Stimulated activated effector memory CD8-positive, alpha-beta T cell treated with anti-CD3 and anti-CD28 coated beads, Interleukin-12 subunit alpha, Interleukin-12 subunit beta, amount 100 ng/mL, for 72 hours (primary cell): ENCODE data around the gene KLHL2.

ENCODE experiments used
- ATAC-seq: fragments of 150-1000 bp; cut with Tn5 transposase; 2 replicates; pipeline ENCODE4 v1.10.0; 2021
- DNase-seq, 2 donors: peaks; one replicate each; pipeline ENCODE4 v3.0.0; 2021 to 2022; ENCODE audit warnings: low spot score in 2 of 2
- H3K27ac Mint-ChIP-seq: one replicate; pipeline ENCODE4 v1.8.0; 2022; ENCODE audit warnings: mild to moderate bottlenecking, mixed read lengths
- H3K36me3 Mint-ChIP-seq: one replicate; pipeline ENCODE4 v1.8.0; 2022; ENCODE audit warnings: mild to moderate bottlenecking, mixed read lengths
- H3K4me1 Mint-ChIP-seq: one replicate; pipeline ENCODE4 v1.8.0; 2022; ENCODE audit warnings: mixed read lengths
- H3K4me3 Mint-ChIP-seq: one replicate; pipeline ENCODE4 v1.8.0; 2022; ENCODE audit warnings: mild to moderate bottlenecking, mixed read lengths
- H3K9me3 Mint-ChIP-seq: one replicate; pipeline ENCODE4 v1.8.0; 2022; ENCODE audit warnings: mixed read lengths

KLHL2 gene

DNA sequence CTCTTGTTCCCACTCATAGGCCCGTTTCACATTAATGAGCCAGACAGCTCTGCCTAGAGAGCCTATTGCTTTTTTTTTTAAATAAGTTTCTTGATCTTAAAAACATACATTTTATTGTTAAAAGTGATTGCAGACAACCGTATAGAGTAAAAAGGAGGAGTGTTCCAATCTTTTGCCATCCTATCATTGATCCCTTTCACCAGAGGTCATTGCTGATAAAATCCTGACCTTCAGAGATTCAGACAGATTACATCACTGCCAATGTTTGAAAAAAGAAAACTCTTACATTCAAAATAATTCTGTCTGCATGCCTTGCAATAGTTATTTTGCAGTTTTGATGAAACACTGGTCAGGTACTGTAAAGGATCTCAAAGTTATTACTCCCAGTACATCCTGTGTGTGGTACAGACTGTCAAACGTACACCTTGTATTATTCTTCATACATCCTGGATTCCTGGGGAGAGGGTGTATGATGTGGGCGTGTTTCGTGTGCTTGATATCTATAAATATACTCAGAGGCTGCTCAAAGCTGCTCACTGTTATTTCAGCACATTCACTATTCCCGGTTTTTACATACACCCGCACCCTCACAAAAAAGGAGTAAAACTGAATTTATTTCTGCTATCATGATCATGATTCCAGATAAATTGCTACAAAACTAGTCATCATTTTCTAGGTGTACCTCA lies 15.4 kb upstream of the KLHL2 start:
- no peak overlapping the region for H3K27ac Mint-ChIP-seq
- no peak for ATAC-seq

DNA sequence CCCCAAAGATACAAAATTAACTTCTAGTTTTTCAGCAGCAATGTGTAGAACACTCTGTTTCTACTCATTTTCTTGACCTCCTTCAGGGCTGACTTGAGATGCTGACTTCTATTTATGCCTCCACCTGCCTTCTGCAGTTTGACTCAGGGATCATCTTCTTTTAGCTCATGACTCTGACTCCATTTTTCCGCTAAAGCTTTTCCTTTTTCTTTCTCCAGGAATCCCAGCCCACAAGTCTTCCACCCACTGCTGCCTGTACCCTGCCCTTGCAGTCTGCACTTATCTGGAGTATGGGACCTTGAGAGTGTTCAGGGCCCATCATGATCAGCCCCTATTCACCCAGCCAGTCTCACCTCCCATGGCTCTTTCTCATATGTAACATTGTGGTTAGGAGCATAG lies 14.9 kb upstream of the KLHL2 start:
- DNase-seq: no peak
- no peak for ATAC-seq
- Mint-ChIP-seq H3K9me3 (no peaks in the 10 kb centered on the region), H3K27ac (no peak overlapping the region), H3K4me3 (no peak overlapping the region), H3K4me1 (peaks cover 14% of the 10 kb centered on the region), H3K36me3 (peaks cover 5% of the 10 kb centered on the region)

More for the DNA sequence above, 15.4 kb upstream of the KLHL2 start:
- DNase-seq: no peak
- Mint-ChIP-seq H3K4me3 (no peak overlapping the region), H3K36me3 (peaks cover 5% of the 10 kb centered on the region), H3K9me3 (no peaks in the 10 kb centered on the region), H3K4me1 (peaks cover 14% of the 10 kb centered on the region)

DNA sequence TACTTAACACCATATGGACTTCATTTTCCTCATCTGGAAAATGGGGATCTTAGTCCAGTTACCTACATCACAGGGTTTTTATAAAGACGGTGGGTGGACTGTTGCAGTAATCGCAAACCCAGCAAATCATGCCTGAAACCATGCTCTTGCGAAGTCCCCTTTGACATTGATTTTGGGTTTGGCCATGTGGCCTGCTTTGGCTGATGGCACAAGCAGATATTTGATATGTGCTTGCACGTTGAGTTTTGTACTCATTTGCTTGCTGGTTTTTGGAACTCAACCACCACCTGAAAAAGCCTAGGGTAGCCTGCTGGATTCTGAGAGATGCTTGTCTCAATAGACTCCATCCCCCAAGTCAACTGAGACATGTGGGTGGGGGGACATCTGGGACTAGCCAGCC lies 14.4 kb upstream of the KLHL2 start:
- peaks cover 14% of the 10 kb centered on the region for H3K4me1 Mint-ChIP-seq
- ATAC-seq: no peak
- no peak overlapping the region for H3K27ac Mint-ChIP-seq
- H3K9me3 Mint-ChIP-seq: no peaks in the 10 kb centered on the region
- DNase-seq: no peak
- H3K4me3 Mint-ChIP-seq: no peak overlapping the region
- peaks cover 5% of the 10 kb centered on the region for H3K36me3 Mint-ChIP-seq

DNA sequence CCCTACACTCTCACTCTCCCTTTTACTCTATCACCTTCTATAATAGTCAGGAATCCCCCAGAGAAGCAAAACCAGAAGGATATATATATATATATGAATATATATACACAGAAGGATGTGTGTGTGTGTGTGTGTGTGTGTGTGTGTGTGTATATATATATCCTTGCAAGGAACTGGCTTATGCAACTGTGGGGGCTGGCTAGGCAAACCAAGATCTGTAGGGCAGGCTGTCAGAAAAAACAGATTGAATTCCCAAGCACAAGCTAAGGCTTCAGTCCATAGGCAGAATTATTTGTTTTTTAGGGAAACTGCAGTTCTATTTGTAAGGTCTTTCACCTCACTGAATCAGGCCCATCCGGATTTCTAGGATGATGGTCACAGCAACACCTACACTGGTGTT lies 13.0 kb upstream of the KLHL2 start:
- no peak for ATAC-seq
- DNase-seq: no peak
- H3K9me3 Mint-ChIP-seq: no peaks in the 10 kb centered on the region
- H3K4me1 Mint-ChIP-seq: peaks cover 14% of the 10 kb centered on the region
- H3K36me3 Mint-ChIP-seq: peaks cover 5% of the 10 kb centered on the region
- no peak overlapping the region for H3K4me3 Mint-ChIP-seq
- no peak overlapping the region for H3K27ac Mint-ChIP-seq

DNA sequence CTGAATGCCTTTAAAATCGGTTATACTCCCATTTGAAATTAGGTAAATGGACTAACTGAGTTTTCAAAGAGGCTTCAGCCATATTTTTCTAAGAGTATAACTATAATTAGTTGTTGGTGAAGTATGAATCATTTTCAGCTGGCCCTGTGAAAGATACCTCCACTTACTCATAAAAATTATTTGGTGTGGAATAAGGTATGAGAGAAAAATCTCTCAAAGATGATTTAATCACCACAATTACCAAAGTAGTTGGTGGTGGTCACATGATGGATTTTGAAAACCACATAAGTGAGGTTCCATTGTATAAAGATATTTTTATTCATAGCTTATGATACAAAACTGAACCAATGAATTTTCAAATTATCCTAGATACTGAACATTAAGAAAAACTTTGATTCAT lies 9.0 kb upstream of the KLHL2 start:
- Mint-ChIP-seq H3K4me3 (no peak overlapping the region), H3K9me3 (no peaks in the 10 kb centered on the region), H3K27ac (no peak overlapping the region), H3K4me1 (no peaks in the 10 kb centered on the region), H3K36me3 (no peaks in the 10 kb centered on the region)
- ATAC-seq (peak; percentile 88), DNase-seq (no peak)

DNA sequence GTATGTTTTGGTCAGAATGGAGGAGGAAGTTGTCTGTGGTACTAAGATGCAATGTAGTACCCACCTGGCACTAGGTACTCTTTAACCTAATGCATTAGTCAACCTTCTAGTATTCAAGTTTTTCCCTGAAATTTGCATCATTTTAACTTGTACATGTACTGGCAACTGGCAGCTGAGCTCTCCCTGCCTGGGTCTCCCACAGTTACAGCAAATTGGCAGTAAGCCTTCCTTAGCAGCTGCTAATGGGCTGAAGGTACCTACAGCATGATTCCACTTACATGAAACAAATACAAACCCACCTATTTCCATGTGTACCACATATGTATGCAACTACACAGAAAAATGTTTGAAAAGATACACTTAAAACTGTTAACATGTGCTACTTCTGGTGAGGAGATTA lies 8.1 kb upstream of the KLHL2 start:
- Mint-ChIP-seq H3K4me3 (no peak overlapping the region), H3K27ac (no peak overlapping the region), H3K36me3 (no peaks in the 10 kb centered on the region), H3K4me1 (peaks cover 9% of the 10 kb centered on the region), H3K9me3 (no peaks in the 10 kb centered on the region)
- ATAC-seq (no peak), DNase-seq (no peak)

DNA sequence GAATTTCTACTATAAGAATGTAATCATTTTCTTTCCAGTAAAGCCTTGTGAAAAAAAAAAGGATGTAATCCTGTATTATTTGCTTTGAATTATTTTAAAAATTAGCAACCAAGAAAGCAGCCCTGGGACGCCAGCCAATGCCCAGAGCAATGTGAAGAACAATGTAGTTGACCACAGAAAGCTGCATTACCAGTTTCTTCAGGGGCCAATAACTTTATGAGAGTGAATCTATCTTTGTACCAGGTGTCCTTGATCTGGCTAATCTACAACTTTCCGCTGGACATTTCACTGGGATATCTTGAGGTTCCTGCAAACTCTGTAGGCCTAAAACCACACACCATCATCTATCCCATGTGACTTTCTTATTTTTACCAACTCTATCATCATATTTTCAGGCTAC lies 7.6 kb upstream of the KLHL2 start:
- Mint-ChIP-seq H3K9me3 (no peaks in the 10 kb centered on the region), H3K4me1 (peaks cover 13% of the 10 kb centered on the region), H3K27ac (no peak overlapping the region), H3K4me3 (no peak overlapping the region), H3K36me3 (no peaks in the 10 kb centered on the region)
- DNase-seq: no peak
- no peak for ATAC-seq

DNA sequence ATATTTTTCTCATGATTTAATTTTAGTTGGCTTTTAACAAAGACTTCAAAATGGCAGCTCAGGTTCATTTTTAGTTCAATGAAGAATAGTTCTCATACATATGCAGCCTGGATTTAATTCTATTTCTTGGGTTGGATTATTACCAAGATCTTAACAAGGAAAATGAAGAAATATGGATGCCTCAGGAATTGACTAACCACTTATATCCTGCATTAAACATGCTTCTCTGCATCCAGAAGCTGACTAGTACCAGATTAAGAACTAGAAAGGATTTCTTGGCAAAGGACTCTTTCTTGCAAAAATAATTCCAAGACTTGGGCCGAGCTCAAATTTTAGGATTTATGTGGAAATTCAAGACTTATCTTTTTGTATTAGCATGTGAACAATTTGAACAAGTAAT lies 5.6 kb upstream of the KLHL2 start:
- Mint-ChIP-seq H3K9me3 (no peaks in the 10 kb centered on the region), H3K4me3 (no peak overlapping the region), H3K36me3 (no peaks in the 10 kb centered on the region), H3K4me1 (peaks cover 31% of the 10 kb centered on the region), H3K27ac (no peak overlapping the region)
- no peak for ATAC-seq
- no peak for DNase-seq

DNA sequence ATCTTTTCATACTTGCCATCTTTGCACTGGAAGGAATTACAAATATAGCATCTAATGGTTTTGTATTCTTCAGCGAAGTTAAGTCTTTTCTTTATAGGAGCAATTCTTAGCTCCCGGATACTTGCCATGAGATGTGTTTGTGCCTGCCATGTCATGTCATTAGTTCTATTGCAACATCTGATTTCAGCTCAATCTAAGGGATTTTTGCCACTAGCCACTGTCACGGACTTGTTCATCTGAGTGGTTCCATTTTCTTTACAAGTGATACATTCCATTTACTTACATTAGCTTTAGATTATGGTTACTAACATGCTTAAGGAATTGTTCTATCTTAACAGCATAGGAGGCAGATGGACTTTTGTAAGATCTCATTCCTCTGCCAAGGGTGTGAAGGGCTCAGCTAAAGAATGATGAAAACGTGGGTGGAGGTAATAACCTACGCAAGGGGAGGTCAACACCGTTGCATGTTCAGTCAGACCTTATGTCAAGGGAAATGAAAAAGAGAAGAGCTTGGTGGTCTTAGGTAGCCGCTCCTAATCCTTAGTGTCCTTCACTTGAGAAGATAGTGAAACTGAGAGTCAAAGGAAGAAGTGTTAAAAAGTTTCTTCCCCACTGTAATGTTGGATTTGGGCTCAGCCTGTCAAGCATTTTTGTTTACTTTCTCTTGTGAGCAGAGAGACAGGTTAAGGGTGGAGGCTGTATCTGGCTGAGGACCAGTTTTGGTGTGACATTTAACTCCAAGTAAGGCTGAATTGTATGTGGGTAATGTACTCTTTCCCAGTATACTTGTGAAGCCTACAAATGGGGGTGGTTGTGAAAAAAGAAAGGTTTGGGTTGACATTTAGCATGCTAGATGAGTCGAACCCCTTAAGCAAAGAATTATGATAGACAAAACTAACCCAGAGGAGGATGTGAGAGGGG lies 3.6 kb upstream of the KLHL2 start:
- no peak for DNase-seq
- H3K36me3 Mint-ChIP-seq: peaks cover under 1% of the 10 kb centered on the region
- peak; percentile 62 for ATAC-seq
- peak overlapping the region; percentile 65 for H3K27ac Mint-ChIP-seq
- peaks cover 36% of the 10 kb centered on the region for H3K4me1 Mint-ChIP-seq
- H3K9me3 Mint-ChIP-seq: no peaks in the 10 kb centered on the region
- H3K4me3 Mint-ChIP-seq: peak overlapping the region; percentile 67

DNA sequence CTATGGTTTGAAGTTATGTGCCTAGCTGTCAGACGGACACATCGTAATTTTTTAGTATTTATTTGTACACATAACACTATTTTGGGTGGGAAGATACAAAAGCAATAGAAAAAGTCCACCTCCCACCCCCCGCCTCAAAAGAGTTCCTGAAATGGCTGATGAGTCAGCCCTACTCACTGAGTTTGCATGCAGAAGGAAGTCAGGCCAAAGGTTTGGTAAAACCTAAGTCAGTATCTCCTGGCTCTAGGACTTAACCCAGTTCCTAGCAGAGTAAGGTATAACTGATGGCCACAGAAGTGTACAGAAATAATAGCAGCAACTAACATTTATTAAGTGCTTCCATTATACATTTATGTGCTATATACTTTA lies 2.9 kb upstream of the KLHL2 start:
- Mint-ChIP-seq H3K27ac (peak overlapping the region; percentile 65), H3K4me1 (peaks cover 43% of the 10 kb centered on the region), H3K36me3 (peaks cover 5% of the 10 kb centered on the region), H3K4me3 (peak overlapping the region; percentile 67), H3K9me3 (no peaks in the 10 kb centered on the region)
- no peak for DNase-seq
- ATAC-seq: peak; percentile 38

DNA sequence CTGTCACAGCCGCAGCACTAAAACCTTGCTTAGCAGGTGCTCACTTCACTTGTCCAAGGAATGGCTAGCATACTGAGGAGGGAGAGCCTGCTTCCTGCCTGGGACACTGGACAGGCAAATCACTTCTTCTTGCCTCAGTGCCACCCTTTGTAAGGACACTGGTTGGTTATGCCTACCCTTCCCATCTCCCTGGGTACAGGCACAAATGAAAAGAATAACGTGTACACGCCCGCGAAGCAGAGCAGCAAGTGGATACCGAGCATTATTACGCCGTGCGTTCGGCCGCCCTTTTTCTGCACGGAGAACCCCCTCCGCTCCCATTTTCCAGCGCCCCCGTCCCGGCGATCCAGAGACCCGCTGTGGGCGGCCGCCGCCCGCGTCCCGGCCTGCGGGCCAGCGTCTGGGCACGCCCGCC lies 338 bp upstream of the KLHL2 start:
- DNase-seq (peak in 1 of 2 donors; percentile 78), ATAC-seq (peak; percentile 9)
- Mint-ChIP-seq H3K4me1 (peaks cover 64% of the 10 kb centered on the region), H3K9me3 (no peaks in the 10 kb centered on the region), H3K36me3 (peaks cover 5% of the 10 kb centered on the region), H3K27ac (peak overlapping the region; percentile 20), H3K4me3 (peak overlapping the region; percentile 67)

DNA sequence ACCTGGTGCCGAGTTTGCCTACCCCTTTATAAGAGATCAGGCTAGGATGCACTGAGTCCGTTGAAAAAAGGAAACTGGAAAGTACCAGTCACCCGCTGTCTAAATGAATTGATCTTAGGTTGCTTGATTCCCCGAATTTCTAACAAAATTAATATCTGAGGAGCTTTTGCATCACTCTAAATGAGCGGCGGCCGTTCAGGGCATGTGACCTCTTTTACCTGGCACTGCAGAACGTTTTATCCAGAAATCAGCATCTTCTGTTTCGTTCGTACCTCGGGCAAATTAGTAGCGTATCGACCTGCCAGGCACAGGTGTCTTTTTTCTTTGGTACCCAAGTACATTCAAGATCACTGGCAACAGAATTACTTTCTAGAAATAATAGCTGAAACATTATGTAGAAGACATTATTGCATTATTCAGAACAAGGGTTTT lies 876 bp downstream of the KLHL2 start:
- Mint-ChIP-seq H3K9me3 (no peaks in the 10 kb centered on the region), H3K27ac (peak overlapping the region; percentile 83), H3K4me3 (peak overlapping the region; percentile 67), H3K36me3 (peaks cover 5% of the 10 kb centered on the region), H3K4me1 (peaks cover 76% of the 10 kb centered on the region)
- DNase-seq (no peak), ATAC-seq (peak; percentile 34)

DNA sequence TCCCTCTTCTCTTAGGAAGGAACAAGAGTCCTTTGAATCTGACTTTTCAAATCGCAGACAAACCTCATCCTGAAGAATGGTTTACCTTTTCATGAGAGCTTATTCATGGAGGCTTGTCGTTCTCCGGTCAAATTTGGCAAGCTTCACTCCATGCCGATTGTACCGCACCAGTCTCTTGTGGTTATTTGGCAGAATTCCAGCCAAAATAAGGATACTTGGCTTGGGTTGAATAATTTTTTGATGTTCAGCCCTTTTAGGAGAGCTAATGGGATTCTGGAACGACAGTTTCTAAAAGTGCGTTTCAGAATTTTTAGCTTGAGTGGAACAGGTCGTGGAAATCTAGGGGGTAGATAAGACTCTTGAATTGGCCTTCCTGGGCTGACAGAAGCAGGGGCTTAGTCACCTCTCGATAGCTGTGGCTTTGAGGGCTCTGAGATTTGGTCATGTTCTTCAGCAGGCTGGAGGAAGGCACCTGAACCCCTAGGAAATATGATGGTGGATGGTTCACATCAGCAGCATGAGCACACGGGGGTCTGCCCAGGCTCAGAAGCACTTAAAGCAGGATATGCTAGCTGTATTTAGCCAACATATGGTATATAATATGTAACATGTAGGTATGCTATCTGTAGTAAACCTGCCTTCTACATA lies 1.5 kb downstream of the KLHL2 start:
- Mint-ChIP-seq H3K4me1 (peaks cover 76% of the 10 kb centered on the region), H3K36me3 (peaks cover 5% of the 10 kb centered on the region), H3K27ac (peak overlapping the region; percentile 83), H3K9me3 (no peaks in the 10 kb centered on the region), H3K4me3 (peak overlapping the region; percentile 67)
- peak; percentile 74 for ATAC-seq
- peak in 1 of 2 donors; percentile 60 for DNase-seq

DNA sequence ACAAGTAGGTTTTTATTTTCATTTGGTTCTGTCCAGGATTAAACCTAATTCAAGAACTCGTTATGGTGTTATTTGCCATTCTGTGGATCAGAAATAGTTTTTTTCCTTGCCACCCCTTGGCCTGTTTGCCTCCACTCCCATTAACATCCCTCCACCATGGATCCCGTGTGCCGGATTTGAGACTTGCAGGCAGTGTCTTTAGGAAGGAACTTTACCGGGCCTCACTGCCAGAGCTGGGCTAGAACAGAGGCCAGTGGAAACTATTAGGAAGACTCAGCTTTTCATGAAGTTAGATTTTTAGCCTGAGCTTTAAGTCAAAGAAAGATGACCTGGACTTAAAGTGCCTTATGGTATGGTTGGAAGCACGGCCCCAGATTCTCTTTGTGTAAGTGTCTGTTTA lies 2.4 kb downstream of the KLHL2 start:
- Mint-ChIP-seq H3K9me3 (no peaks in the 10 kb centered on the region), H3K36me3 (peaks cover 5% of the 10 kb centered on the region), H3K4me1 (peaks cover 76% of the 10 kb centered on the region), H3K4me3 (no peak overlapping the region), H3K27ac (no peak overlapping the region)
- ATAC-seq (no peak), DNase-seq (no peak)

DNA sequence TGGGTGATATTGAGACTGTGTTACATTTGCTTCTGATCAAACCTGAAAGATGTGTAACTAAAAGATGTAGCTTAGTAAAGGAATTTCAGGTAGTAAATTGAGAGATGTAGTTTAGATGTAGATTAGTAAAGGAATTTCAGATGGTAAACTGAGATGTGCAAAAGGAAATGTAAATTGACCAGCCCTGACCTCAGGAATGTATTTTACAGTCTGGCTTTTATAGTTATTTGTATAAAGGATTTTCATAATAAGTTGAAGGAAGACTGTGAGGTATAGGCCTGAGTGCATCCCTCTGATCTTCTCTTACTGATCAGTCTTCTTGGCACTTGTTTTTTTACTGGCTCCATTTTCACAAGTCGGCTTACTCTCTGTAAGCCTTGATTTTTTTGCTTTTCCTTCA lies 3.2 kb downstream of the KLHL2 start:
- no peak overlapping the region for H3K27ac Mint-ChIP-seq
- peaks cover 76% of the 10 kb centered on the region for H3K4me1 Mint-ChIP-seq
- peaks cover 5% of the 10 kb centered on the region for H3K36me3 Mint-ChIP-seq
- H3K4me3 Mint-ChIP-seq: no peak overlapping the region
- no peak for DNase-seq
- no peaks in the 10 kb centered on the region for H3K9me3 Mint-ChIP-seq
- no peak for ATAC-seq
